AG04450 (cell line): ENCODE measurements around the gene TXNDC17. TPM values are rescaled to one million over a fixed set of nuclear protein-coding genes. Genes with fewer than 3 reads are reported as not detected.

Experiments
- CTCF ChIA-PET: fragments of 300-600, 350-600 bp; formaldehyde crosslinking; extraction: SDS; loops from one replicate; lab custom pipeline; 2022; ENCODE audit warnings: antibody characterized with exemption, inconsistent platforms; lab: Charles Lee
- POLR2A ChIA-PET: fragments of 350-600 bp; formaldehyde crosslinking; extraction: SDS; loops from one replicate; lab custom pipeline; 2021; ENCODE audit warnings: antibody characterized with exemption, inconsistent platforms; lab: Yijun Ruan, JAX
- DNase-seq: peaks from one replicate; pipeline ENCODE4 v3.0.0-alpha.2; 2011; ENCODE audit warnings: low read depth, low spot score
- H3K27ac ChIP-seq: one replicate; pipeline ENCODE4 v1.5.1; 2012; ENCODE audit warnings: low read depth, low read length, control low read depth
- H3K27me3 ChIP-seq: one replicate; pipeline ENCODE4 v1.6.0; 2012; ENCODE audit warnings: low read length; ENCODE audit not compliant: control insufficient read depth, insufficient read depth
- H3K4me3 ChIP-seq: 2 replicates; pipeline ENCODE4 v1.5.1; 2011; ENCODE audit warnings: mild to moderate bottlenecking, low read depth, low read length, control low read depth
- H3K9me3 ChIP-seq: 2 replicates; pipeline ENCODE4 v1.5.1; 2012; ENCODE audit warnings: low read length; ENCODE audit not compliant: control insufficient read depth, insufficient read depth
- CTCF ChIP-seq: IDR thresholded peaks from 2 replicates; pipeline ENCODE4 v1.5.1; 2011; ENCODE audit warnings: low read depth, low read length, control low read depth, inconsistent platforms
- polyA plus RNA-seq: library from polyadenylated mRNA; depleted of rRNA; stranded (reverse); fragments of >200 nt; gene quantifications from 2 replicates; pipeline ENCODE4 v1.2.3, GENCODE V29; 2011

Gene TXNDC17
- polyA plus RNA-seq, 1 experiment = 320 TPM

DNA sequence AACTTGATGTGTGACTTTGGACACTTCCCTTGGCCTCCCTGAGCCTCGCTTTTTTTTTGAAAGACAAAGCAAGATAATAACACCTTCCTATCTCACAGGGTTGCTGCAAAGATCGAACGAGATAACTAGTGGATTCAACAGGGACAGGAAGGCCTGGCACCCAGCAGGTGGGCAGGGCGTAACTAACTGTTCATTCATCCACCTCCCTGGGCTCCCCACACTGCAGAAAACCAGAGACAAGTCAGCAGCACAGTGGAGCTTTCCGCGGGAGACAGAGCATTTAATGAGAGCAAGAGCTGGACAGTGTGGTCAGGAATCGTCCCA, 43.6 kb downstream of the TXNDC17 start:
- DNase-seq = no peak
- TF ChIP-seq CTCF = no peak
- Histone ChIP-seq H3K4me3 (no peak overlapping the region), H3K27me3 (peaks cover 7% of the 10 kb centered on the region), H3K9me3 (no peaks in the 10 kb centered on the region), H3K27ac (no peak overlapping the region)
- ChIA-PET CTCF (interaction anchor here (1.4 kb wide), 1 partner anchor 337 kb away, joined by 4 read pairs; no protein-coding TSS in a partner anchor), POLR2A (no interaction called here)

DNA sequence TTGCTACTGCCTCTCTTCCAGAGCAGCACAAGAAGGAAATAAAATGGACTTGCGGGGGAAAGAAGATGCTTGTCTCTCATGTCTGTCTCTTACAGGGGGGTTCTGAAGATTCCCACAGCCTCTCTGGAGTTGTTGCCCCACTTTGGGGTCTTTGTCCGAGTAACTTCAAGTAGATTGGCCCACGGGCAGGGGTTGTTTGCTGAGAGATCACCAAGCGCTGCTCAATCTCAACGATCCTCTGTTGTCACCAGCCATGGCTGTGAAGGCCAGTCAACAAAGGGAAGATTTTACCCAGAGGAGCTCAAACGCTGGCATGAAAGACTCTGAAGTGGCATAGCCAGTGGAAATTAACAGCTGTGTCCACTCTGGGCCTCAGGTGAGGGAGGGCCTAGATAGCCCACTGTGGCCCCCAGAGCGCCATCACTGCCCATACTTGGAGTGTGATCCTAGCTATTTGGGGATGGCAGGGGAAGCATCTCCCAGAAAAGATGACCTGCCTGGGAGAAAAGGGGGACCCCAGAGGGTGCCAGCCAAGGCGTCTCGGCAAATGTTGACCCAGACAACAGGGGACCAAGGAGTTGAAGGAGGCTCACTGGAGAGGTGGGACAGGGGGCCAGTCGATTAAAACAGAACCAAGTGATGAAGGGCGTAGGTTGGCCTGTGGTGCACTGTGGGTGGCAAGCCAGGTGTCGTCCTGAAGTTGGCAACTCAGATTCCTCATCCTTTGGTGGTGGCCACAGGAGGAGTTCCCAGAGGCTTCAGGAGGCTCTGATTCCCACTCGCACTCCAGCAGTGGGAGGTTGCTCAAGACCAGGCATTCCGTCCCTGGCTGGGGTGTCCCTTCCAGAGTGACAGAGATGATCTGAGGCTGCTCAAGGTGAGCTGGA, 44.3 kb downstream of the TXNDC17 start:
- H3K27me3 ChIP-seq = peaks cover 8% of the 10 kb centered on the region
- DNase-seq = no peak
- TF ChIP-seq CTCF = no peak
- no peaks in the 10 kb centered on the region for H3K9me3 ChIP-seq
- ChIA-PET POLR2A (no interaction called here), CTCF (no interaction called here)
- no peak overlapping the region for H3K4me3 ChIP-seq
- H3K27ac ChIP-seq = no peak overlapping the region

DNA sequence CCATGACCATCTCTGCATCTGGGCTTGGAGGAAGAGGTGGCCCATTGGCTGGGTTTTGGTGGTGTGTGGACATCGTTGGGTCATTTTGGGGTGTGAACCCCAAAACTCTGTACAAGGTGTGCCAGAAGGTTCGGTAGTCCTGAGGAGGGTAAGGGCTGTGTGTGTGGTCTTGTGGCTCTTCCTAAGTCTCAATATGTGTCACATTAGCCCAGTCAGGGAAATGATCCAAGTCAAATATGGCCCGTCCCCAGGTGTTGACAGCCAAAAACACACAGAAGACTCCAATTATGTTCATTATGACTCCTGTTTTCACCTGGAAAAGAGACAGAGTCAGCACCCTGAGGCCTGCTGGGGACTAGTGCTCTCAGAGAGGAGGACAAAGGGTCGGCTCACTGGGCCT, 45.2 kb downstream of the TXNDC17 start:
- POLR2A ChIA-PET = no interaction called here
- CTCF ChIA-PET = no interaction called here
- no peak for DNase-seq
- Histone ChIP-seq H3K9me3 (no peaks in the 10 kb centered on the region), H3K4me3 (no peak overlapping the region), H3K27me3 (peaks cover 10% of the 10 kb centered on the region), H3K27ac (no peak overlapping the region)
- no peak for TF ChIP-seq CTCF

DNA sequence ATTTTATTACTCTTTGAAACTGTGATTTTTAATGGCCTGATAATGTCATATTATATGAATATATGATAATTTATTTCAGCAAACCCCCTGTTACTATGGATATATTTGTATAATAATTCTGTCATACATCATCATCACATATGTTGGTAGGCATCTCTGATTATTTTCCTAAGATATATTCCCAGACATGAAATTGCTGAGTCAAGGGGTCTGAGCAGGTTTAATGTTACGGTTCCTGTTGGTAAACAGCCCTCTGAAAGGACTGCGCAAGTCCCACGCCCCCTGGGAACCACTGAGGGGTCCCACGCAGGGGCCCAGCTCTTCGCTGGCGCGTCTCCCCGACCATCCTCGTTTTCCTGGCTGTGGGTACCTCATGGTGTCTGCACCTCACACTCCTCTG, 48.1 kb downstream of the TXNDC17 start:
- ChIA-PET POLR2A (no interaction called here), CTCF (no interaction called here)
- no peak for DNase-seq
- H3K27me3 ChIP-seq = peaks cover 6% of the 10 kb centered on the region
- no peak overlapping the region for H3K4me3 ChIP-seq
- no peak overlapping the region for H3K27ac ChIP-seq
- no peaks in the 10 kb centered on the region for H3K9me3 ChIP-seq
- TF ChIP-seq CTCF = no peak

DNA sequence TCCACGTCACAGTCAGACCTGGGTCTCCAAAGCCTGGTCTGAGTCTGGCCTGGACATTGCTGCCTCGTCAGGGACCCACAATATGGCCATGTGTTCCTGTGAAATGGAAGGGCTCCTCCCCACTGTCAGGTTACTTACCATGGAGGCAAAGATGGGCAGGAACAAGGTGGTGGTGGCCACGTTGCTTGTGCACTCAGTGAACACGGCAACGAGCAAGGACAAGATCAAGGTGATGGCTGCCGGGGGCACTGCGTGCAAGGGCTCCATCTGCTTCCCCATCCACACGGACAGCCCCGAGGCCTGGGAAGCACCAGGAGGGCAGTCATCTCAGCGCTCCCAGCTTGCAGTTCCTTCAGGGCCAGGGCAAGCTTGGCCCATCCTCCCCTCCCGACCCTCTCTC, 49.8 kb downstream of the TXNDC17 start:
- no peak for TF ChIP-seq CTCF
- ChIA-PET POLR2A (no interaction called here), CTCF (no interaction called here)
- no peak for DNase-seq
- H3K27ac ChIP-seq = no peak overlapping the region
- no peak overlapping the region for H3K4me3 ChIP-seq
- H3K9me3 ChIP-seq = no peaks in the 10 kb centered on the region
- H3K27me3 ChIP-seq = peaks cover 6% of the 10 kb centered on the region
